GM21737 (cell line): ENCODE results near the gene SPATA31E1.
"Not testable (repeated sequence)": the region's sequence is repeated elsewhere in the genome, so short reads cannot be mapped to it uniquely, and the experiment has no call there.

Source experiments
- ATAC-seq: cut with Tn5 transposase; IDR thresholded peaks from one replicate; pipeline ENCODE4 v1.9.1; 2021; ENCODE audit warnings: mild to moderate bottlenecking, moderate library complexity; ENCODE audit not compliant: unreplicated experiment

Gene SPATA31E1

GRCh38 chr9:87882627-87883026, at the start of gene SPATA31E1:
Gene SPATA31E1 (plus strand): TSS chr9:87882877. CDS start chr9:87882892, 15 bp downstream.
- ATAC-seq: no peak

- ATAC-seq: no peak
Observed at GRCh38 chr9:87834357-87834756, 48.3 kb upstream of the SPATA31E1 start.

DNA sequence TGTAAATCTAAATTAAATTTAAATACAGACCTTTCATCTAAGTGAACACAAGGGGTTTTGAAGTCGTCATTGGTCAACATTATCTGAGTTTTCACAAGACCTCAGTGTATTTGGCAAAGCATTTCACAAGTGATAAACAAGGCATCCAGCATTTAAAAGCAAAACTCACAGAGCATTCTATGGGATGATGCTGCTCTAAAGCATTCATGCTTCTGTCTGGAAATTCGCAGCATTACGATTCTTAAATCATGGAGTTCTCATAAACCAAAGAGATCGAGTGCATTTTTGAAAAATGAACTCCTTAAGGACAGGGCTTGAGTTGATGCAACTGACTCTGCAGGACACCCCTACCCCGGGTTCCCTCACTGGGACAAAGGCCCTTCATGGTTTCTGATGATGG, 46.1 kb upstream of the SPATA31E1 start:
- no peak for ATAC-seq

DNA sequence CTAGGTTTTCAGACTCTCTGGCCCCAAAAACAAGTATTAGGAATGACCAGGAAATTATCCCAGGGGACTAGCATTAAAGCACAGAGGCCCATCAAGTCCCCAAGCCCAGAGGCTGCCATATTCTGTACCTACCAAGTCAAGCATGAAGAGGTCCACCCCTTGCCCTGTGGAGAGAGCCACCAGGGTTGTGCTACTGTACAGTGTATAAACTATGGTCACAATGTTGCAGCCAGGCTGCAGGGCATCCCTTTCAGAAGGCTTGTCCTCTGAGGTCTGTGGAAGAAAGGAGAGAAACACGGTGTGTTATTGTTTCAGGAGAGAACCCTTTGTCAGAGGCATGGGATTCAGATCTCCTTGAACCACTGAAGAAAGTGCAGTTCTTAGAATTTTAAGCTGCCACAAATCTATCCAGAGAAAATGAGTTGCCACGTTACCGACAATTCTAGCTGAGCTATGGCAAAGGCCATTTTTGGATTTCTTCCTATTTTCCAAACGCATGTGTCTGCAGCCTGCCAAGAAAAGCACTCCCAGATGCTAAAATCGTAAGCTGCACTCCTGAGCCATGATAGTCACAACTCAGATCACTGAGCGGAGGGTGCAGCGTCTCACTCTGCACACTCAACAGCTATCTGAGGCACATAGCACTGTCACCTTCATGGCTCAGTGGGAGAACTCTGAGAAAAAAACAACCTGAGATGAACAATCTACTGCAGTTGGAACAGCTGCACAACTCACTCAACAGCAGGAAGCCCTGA, 45.5 kb upstream of the SPATA31E1 start:
- no peak for ATAC-seq

- ATAC-seq: no peak
Observed at GRCh38 chr9:87840134-87840533, 42.5 kb upstream of the SPATA31E1 start.

DNA sequence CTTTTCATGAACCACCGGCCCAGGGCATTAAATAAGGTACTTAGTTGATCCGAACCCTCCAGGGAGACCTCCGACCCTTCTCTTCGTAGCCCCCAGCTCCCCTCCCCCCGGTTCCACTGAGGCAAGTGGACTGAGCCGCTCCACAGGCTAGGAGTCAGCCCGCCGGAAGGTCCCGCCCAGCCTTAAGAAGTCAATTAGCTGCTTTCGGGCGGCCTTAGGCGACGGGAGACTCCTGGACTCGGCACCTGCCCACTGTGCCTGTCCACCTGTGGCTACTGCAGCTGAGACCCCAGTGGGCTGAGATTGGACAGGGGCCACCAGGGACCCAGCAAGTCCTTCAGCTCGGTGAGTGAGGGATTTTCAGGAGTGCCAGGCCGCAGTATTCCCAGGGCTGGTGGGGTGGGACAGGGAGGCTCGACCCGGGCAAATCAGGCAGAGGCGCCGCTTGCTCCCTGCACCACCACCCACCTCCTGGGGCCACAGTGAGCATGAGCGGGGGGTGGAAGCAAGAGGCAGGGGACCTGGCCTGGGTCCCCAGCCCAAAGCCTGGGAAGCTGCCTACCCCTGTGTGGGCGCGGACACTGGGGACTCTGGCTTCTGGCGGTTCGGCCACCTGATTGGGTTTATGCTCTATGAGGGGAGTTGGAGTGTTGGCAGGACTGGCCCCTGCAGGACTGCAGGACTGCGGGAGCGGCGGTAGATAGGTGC, 39.6 kb upstream of the SPATA31E1 start:
- ATAC-seq: no peak

- ATAC-seq: no peak
Observed at GRCh38 chr9:87844506-87844905, 38.2 kb upstream of the SPATA31E1 start.

- ATAC-seq: not testable (repeated sequence)
Observed at GRCh38 chr9:87847817-87848216, 34.9 kb upstream of the SPATA31E1 start.

- no peak for ATAC-seq
Observed at GRCh38 chr9:87849144-87849758, 33.4 kb upstream of the SPATA31E1 start.

GRCh38 chr9:87850391-87850790, 32.3 kb upstream of the SPATA31E1 start:
- ATAC-seq: no peak

GRCh38 chr9:87851186-87851585, 31.5 kb upstream of the SPATA31E1 start:
- ATAC-seq: not testable (repeated sequence)

DNA sequence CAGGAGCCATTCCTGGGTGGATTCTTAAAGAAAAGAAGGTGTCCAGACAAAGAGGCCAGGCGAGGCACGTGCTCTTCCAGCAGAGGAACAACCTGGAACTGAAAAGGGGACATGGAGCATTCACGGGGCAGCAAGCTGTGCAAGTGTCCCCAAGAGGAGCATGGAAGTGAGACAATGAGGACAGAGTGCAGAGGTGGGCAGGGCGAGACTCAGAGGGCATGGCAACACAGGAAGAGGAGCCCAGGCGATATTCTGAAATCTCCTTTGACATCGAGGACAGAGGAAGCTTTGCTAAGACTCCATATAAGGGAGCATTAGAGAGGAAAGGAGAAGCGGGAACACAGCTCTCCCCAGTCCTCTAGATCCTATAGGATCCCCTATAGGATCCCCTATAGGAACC, 29.4 kb upstream of the SPATA31E1 start:
- no peak for ATAC-seq

DNA sequence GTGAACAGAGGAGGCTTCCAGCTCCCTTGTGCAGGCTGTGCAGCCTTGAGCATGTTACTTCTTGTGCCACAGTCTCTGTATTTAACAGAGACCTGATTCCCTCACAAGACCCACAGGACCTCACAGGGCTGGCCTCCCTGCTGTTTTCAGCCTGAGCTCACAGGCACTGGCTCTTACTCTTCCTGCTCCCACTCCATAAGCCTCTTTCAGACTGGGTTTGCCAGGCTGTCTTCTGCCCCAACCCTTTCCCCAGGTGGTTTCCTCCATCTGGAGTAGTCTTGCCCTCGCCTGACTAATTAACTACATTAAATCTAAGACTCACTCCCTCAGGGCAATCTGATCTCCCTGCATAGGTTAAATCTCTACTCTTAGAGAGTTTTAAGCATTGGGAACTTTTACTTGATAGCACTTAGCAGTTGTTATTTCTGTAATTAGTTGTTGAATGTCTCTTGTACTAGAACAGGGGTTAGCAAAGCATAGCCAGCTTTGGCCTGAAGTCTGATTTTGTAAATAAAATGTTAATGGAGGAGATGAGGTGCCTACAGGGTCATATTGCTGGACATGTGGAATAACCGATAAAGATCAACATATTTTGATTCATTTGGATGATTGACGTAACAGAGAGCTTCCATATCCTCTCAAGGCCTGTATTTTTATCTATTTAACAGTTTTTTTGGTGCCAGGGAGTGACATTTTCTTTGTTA, 28.6 kb upstream of the SPATA31E1 start:
- ATAC-seq: no peak

DNA sequence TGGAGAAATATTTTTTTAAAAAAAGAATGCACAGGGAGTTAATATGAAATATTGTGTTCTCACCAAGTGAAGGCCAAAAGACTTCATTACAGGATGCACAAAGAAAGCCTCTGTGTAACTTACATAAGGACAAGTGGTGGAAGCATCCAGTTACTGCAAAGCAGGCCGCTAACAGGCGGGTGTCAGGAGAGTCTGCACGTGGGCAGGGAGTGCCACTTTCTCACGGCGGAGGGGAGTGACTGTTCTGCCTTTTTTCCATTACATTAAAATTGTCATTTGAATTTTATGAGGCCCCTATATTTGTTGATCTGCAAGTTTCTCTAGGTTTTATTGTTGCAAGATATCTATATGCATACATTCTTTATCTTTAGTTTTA, 28.1 kb upstream of the SPATA31E1 start:
- ATAC-seq: no peak

GRCh38 chr9:87855061-87855460, 27.6 kb upstream of the SPATA31E1 start:
- ATAC-seq: no peak

DNA sequence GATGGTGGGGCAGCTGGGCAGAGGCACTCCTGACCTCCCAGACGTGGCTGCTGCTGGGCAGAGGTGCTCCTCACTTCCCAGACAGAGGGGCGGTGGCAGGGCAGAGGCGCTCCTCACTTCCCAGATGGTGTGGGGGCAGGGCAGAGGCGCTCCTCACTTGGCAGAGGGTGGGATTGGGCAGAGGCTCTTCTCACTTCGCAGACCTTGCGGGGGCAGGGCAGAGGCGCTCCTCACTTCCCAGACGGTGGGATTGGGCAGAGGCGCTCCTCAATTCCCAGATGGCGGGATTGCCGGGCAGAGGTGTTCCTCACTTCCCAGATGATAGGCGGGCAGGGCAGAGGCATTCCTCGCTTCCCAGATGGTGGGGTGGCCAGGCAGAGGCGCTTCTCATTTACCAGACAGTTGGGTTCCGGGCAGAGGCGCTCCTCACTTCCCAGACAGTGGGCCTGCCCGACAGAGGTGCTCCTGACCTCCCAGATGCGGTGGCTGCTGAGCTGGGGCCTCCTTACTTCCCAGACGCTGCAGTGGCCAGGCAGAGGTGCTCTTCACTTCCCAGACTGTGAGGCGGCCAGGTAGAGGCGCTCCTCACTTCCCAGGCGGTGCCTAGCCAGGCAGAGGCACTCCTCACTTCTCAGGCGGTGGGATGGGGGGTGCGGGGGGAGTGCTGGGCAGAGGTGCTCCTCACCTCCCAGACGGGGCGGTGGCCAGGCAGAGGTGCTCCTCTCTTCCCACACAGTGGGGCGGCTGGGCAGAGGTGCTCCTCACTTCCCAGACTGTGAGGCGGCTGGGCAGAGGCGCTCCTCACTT, 25.3 kb upstream of the SPATA31E1 start:
- no peak for ATAC-seq

DNA sequence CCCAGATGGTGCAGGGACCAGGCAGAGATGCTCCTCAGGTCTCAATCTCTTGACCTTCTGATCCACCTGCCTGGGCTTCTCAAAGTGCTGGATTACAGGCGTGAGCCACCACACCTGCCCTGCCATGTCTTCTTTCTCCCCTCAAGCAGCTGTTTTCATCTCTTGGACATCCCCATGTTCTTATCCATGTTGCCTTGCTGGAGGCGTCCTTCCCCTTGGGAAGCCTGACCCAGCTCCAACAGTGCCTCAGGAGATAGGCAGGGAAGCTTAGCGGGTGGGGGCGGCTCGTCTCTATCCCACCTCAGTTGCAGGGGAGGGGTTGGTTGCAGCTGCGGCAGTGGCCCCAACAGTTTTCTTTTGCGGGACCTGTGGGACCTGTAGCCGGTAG, 24.7 kb upstream of the SPATA31E1 start:
- no peak for ATAC-seq

DNA sequence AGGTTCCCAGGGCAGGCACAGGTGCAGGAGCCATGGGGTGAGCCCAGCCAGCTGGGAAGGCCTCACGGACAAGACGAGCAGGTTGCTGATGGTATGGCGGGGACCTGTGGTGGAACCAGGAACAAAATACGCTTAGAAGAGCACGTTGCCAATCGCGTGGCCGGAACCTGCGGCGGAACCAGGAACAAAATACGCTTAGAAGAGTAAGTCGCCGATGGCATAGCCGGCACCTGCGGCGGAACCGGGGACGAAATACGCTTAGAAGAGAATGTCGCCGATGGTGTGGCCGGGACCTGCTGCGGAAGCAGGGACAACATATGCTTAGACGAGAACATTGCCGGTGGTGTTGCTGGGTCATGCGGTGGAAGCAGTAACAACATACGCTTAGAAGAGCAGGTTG, 23.5 kb upstream of the SPATA31E1 start:
- no peak for ATAC-seq

DNA sequence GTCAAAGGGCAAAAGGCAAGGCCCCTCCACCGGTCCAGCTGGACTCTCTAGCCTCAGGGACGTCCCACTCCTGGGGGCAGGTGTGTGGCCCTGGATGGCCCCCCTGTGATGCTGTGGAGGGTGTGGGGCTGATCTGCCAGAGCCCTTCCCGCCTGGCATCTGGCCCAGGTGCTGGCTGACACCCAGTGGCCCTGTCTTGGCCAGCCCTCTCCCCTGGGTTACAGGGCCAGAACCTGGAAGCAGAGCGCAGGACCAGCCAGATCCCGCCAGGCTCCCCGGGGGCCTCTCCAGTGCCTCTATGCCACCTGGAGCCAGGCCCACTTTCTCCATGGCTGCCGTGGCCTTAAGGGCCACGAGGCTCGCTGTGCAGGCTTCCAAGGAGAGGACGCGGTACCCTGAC, 22.9 kb upstream of the SPATA31E1 start:
- ATAC-seq: no peak

DNA sequence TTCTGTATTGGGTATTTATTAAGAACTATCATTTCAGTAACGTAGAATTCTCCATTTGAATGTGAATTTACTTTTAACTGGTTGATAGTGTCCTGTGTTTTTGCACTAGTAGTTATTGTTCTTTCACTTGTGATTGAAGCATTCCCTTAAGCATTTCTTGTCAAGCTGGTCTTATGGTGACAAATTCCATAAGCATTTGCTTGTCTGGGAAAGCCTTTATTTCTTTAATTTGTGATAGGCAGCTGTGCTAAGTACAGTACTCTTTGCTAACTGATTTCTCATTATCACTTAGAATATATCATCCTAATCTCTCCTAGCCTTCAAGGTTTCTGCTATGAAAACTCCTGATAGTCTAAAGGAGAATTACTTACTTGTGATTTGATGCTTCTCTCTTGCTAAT, 21.3 kb upstream of the SPATA31E1 start:
- ATAC-seq: no peak
